RPMI7951 (cell line): ENCODE results near the gene FMNL3. TPM values are rescaled to one million over a fixed set of nuclear protein-coding genes. Genes with fewer than 3 reads are reported as not detected.
A peak's percentile ranks its signal among the peaks of the same experiment; 100 is the strongest.

ENCODE experiments used
- DNase-seq: peaks from one replicate; pipeline ENCODE4 v3.0.0-alpha.2; 2012; ENCODE audit warnings: low read depth
- total RNA-seq: library from RNA; depleted of rRNA; stranded (reverse); fragments of >200 nt; shearing (Covaris generic); gene quantifications from 2 replicates; pipeline ENCODE4 v1.2.3, GENCODE V29; 2014

FMNL3 gene
- total RNA-seq, 1 experiment from 2014 or later = 24.4 TPM

GRCh38 chr12:49652921-49653520 is 54.2 kb downstream of the FMNL3 start:
- no peak for DNase-seq

GRCh38 chr12:49651855-49652254 is 55.4 kb downstream of the FMNL3 start:
- DNase-seq = no peak

GRCh38 chr12:49649892-49650291 is 57.3 kb downstream of the FMNL3 start:
- DNase-seq = no peak

GRCh38 chr12:49649445-49649844 is 57.8 kb downstream of the FMNL3 start:
- DNase-seq = no peak

- no peak for DNase-seq
Observed at GRCh38 chr12:49648712-49649003, 58.5 kb downstream of the FMNL3 start.

- no peak for DNase-seq
Observed at GRCh38 chr12:49647827-49648711, 59.1 kb downstream of the FMNL3 start.

- no peak for DNase-seq
Observed at GRCh38 chr12:49646871-49647654, 60.1 kb downstream of the FMNL3 start.

- no peak for DNase-seq
Observed at GRCh38 chr12:49646331-49646830, 60.8 kb downstream of the FMNL3 start.

GRCh38 chr12:49645146-49646039 is 61.8 kb downstream of the FMNL3 start:
- DNase-seq = no peak

GRCh38 chr12:49644620-49644994 is 62.6 kb downstream of the FMNL3 start:
- DNase-seq = peak; percentile 61

- no peak for DNase-seq
Observed at GRCh38 chr12:49643961-49644619, 63.1 kb downstream of the FMNL3 start.

- DNase-seq = no peak
Observed at GRCh38 chr12:49643135-49643534, 64.1 kb downstream of the FMNL3 start.

GRCh38 chr12:49642370-49642802 is 64.8 kb downstream of the FMNL3 start:
- no peak for DNase-seq

- no peak for DNase-seq
Observed at GRCh38 chr12:49641748-49642369, 65.3 kb downstream of the FMNL3 start.

GRCh38 chr12:49636979-49637755 is 70.0 kb downstream of the FMNL3 start:
- DNase-seq = peak; percentile 60

GRCh38 chr12:49636574-49636973 is 70.6 kb downstream of the FMNL3 start:
- no peak for DNase-seq

- no peak for DNase-seq
Observed at GRCh38 chr12:49635656-49636055, 71.5 kb downstream of the FMNL3 start.

- DNase-seq = no peak
Observed at GRCh38 chr12:49635036-49635435, 72.2 kb downstream of the FMNL3 start.

GRCh38 chr12:49633703-49634345 is 73.4 kb downstream of the FMNL3 start:
- DNase-seq = no peak
